ENCODE measurements around the gene B4GALNT2.

GRCh38 chr17:49125449-49125848 lies 7.1 kb upstream of the B4GALNT2 start:
- TF ChIP-seq POLR2AphosphoS5 (IDR thresholded peaks at IDR 0.05; ENCODE audit: low read depth, low read length) (no peak), POLR2A (IDR thresholded peaks at IDR 0.05; ENCODE audit: low read depth, low read length) (no peak), TAF1 (IDR thresholded peaks at IDR 0.05; ENCODE audit: low read depth, low read length) (no peak), SPI1 (IDR thresholded peaks at IDR 0.05; ENCODE audit: low read depth, low read length) (no peak), PAX5 (IDR thresholded peaks at IDR 0.05; ENCODE audit: insufficient read depth, low read length, severe bottlenecking) (no peak), POU2F2 (IDR thresholded peaks at IDR 0.05; ENCODE audit: low read depth, low read length) (no peak)
